SJSA1 (cell line): Measurements from ENCODE around the gene C17orf100. TPM values are rescaled to one million over a fixed set of nuclear protein-coding genes. Genes with fewer than 3 reads are reported as not detected.

Source experiments
- DNase-seq, 2 experiments: peaks; one replicate each; pipeline ENCODE4 v3.0.0-alpha.2; 2015 to 2020; ENCODE audit warnings: low spot score in 2 of 2, low read depth in 1 of 2
- H3K27ac ChIP-seq: fragments of 250-450 bp; sonication (Bioruptor Pico); 2 replicates; pipeline ENCODE4 v1.5.1; 2020; ENCODE audit warnings: mild to moderate bottlenecking, moderate library complexity
- H3K27me3 ChIP-seq: fragments of 250-450 bp; sonication (Bioruptor Pico); replicated peaks from 2 replicates; pipeline ENCODE4 v1.5.1; 2020; ENCODE audit warnings: mild to moderate bottlenecking, moderate library complexity
- H3K36me3 ChIP-seq: fragments of 250-450 bp; sonication (Bioruptor Pico); 2 replicates; pipeline ENCODE4 v1.5.1; 2020; ENCODE audit warnings: mild to moderate bottlenecking
- H3K4me1 ChIP-seq: fragments of 250-450 bp; sonication (Bioruptor Pico); replicated peaks from 2 replicates; pipeline ENCODE4 v1.6.1; 2021; ENCODE audit warnings: mild to moderate bottlenecking
- H3K4me3 ChIP-seq: fragments of 250-450 bp; sonication (Bioruptor Pico); 2 replicates; pipeline ENCODE4 v1.5.1; 2020; ENCODE audit warnings: mild to moderate bottlenecking
- H3K9me3 ChIP-seq: fragments of 250-450 bp; sonication (Bioruptor Pico); replicated peaks from 2 replicates; pipeline ENCODE4 v1.5.1; 2020; ENCODE audit warnings: mild to moderate bottlenecking
- total RNA-seq: library from RNA; depleted of rRNA; stranded (reverse); fragments of >200 nt; shearing (Covaris generic); gene quantifications from 2 replicates; pipeline ENCODE4 v1.2.3, GENCODE V29; 2014; rRNA removed

C17orf100 gene
- total RNA-seq, 1 experiment from 2014 or later, result 0.84 TPM

DNA sequence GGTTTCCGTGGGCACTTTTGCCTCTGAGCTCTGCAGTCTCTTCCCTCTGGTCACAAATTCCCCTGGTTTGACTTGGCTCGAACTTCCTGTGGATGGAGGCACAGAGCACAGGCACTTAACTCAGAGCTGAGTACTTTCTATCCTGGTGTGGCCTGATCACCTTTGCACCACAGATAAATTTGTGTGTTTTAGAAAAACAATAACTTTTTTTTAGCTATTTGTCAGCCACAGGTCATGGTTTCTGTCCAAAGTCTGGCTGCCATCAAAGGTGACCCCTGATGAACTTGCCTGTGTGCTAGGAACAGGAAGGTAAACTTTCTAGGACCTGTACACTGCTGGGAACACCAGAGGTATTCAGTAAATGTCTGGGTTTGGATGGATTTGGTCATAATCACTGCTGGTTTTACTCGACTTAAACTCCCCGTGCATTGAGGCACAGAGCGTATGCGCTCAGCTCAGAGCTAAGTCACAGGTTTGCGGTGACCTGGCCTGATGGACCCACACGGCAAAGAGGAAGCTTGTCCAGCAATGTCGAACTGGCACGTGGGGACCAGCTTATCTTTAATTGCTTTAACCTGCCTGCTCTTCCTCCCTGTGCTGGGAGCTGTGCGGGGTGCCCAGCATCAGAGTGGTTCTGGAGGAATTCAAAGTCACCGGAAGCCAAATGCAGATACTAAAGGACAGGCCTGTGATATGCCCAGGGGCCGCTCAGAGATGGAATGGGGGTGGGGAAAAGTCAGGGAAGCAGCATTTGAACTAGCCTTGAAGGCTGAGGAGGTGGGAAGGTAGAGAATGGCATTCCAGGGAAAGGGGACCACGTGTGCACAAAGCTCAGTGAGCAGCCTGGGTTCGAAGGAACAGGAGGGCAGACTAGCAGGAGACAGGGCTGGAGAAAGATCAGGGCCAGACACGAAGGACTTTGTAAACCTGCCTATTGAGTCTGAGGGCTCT lies 48.7 kb downstream of the C17orf100 start:
- H3K36me3 ChIP-seq, result no peaks in the 10 kb centered on the region
- H3K27ac ChIP-seq, result no peak overlapping the region
- no peaks in the 10 kb centered on the region for H3K27me3 ChIP-seq
- no peak for DNase-seq
- H3K4me3 ChIP-seq, result no peak overlapping the region
- no peaks in the 10 kb centered on the region for H3K4me1 ChIP-seq
- H3K9me3 ChIP-seq, result no peaks in the 10 kb centered on the region

DNA sequence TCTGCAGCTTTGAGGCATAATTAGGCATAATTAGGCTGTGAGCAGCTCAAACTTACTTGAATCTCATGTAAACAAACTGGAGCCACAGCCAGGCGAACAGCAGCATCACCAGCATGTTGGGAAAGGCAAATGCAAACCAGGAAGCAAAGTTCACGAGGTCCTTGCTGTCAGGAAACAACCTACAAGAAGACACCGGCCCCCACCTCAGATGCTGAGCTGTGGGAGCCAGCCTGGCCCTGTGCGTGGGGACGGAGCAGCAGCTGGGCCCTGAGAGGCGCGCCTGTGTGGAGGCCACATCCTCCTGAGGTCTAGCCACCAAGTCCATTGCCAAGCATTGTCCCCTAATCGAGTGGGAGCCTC lies 49.4 kb downstream of the C17orf100 start:
- H3K36me3 ChIP-seq, result no peaks in the 10 kb centered on the region
- no peaks in the 10 kb centered on the region for H3K4me1 ChIP-seq
- no peak overlapping the region for H3K27ac ChIP-seq
- H3K27me3 ChIP-seq, result no peaks in the 10 kb centered on the region
- H3K4me3 ChIP-seq, result no peak overlapping the region
- no peaks in the 10 kb centered on the region for H3K9me3 ChIP-seq
- no peak for DNase-seq

DNA sequence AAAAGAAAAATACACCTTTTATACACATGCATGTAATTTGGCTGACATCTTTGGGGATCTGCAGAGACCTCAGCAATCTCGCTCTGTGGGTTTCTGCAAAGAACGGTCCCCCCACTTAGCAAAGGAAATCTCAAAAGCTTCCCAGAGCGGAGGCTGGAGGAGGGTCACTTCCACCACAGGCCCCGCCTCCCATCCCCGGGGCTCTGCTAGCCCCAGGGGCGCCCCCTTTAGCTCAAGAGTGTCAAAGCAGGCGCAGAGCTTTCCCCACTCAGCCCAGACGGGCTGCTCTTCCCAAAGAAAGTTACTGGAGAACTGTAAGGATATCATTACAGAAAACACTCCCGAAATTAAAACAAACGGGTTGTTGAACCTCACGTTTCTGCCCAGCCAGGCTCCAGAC lies 50.2 kb downstream of the C17orf100 start:
- no peak overlapping the region for H3K27ac ChIP-seq
- no peak for DNase-seq
- H3K4me3 ChIP-seq, result no peak overlapping the region
- H3K27me3 ChIP-seq, result no peaks in the 10 kb centered on the region
- no peaks in the 10 kb centered on the region for H3K9me3 ChIP-seq
- no peaks in the 10 kb centered on the region for H3K4me1 ChIP-seq
- H3K36me3 ChIP-seq, result no peaks in the 10 kb centered on the region

DNA sequence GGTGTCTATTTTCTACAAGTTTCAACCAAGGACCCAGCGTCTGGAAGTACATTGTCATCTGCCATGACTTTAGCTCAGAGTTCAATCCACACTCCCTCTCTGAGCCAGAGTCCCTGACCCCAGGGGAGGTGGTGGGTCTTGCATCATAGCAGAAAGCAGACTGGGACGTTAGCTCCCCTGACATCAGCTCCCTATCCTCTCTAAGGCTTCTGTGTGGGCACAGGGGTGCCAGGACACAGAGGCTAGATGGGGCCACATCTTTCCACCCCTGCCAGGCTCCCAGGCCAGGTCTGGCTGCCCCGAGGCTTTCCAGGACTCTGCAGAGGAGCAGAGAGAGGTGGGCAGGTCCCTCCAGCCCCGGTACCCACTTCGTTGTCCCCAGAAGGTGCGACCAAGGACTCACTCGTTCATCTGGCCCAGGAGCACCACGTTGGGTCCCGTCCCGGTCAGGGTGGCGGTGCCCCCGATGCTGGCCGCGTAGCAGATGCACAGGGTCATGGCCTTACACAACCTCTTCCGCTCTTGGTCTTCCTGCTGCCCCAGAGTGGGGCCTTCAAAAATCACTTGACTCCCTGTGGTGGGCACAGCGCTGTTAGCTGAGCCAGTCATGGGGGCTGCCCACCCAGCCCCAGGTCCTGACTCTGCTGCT lies 51.1 kb downstream of the C17orf100 start:
- Histone ChIP-seq H3K9me3 (no peaks in the 10 kb centered on the region), H3K36me3 (no peaks in the 10 kb centered on the region), H3K4me3 (no peak overlapping the region), H3K4me1 (no peaks in the 10 kb centered on the region), H3K27me3 (no peaks in the 10 kb centered on the region), H3K27ac (no peak overlapping the region)
- no peak for DNase-seq

Other genes starting within 250 kb of the C17orf100 start
- gene AIPL1, start 216.6 kb upstream of the C17orf100 start, total RNA-seq, result not detected in 2 replicates
- 141 and 144 TPM in 2 replicates for gene PIMREG, start 207.3 kb upstream of the C17orf100 start, total RNA-seq
- gene PITPNM3, start 95.2 kb upstream of the C17orf100 start, total RNA-seq, result 6.0 and 8.6 TPM in 2 replicates
- 10.0 and 14.7 TPM in 2 replicates for gene KIAA0753, start 11.1 kb upstream of the C17orf100 start, total RNA-seq
- 226 and 331 TPM in 2 replicates for gene TXNDC17, start 10.7 kb upstream of the C17orf100 start, total RNA-seq
- gene MED31, start 157 bp upstream of the C17orf100 start, total RNA-seq, result 12.8 and 47.9 TPM in 2 replicates
- not detected in 2 replicates for gene SLC13A5, start 61.6 kb downstream of the C17orf100 start, total RNA-seq
- 13.4 and 19.9 TPM in 2 replicates for gene XAF1, start 104.3 kb downstream of the C17orf100 start, total RNA-seq
- 0.87 TPM in 1 of 2 replicates, not detected in the other for gene FBXO39, start 124.5 kb downstream of the C17orf100 start, total RNA-seq
- 0.03 TPM in 1 of 2 replicates, not detected in the other for gene TEKT1, start 180.0 kb downstream of the C17orf100 start, total RNA-seq